Measurements from ENCODE around the gene DNASE2.

The DNASE2 gene

DNA sequence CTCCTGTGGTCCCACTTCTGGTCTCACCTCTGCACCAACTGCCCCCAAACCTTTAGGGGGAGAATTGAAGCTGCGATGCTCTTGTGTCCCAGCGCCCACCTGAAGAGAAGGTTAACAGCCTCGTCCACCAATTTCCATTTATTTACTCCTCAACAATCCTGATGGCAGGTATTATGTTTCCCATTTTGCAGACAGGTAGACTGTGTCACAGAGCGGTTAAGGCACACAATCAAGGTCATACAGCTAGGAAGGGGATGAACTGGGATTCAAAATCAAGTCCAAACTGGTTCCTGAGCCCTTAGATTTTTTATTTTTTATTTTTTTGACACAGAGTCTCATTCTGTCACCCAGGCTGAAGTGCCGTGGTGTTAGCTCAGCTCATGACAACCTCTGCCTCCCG is 6.2 kb downstream of the DNASE2 start:
- DNase-seq (ENCODE audit: low read depth) = no peak
- H3K4me3 ChIP-seq (ENCODE audit: low read length) = no peak overlapping the region
- TF ChIP-seq CTCF (conservative IDR thresholded peaks at IDR 0.05; ENCODE audit: low read depth, low read length) = no peak

- DNase-seq (ENCODE audit: low read depth) = no peak
- no peak for TF ChIP-seq CTCF (conservative IDR thresholded peaks at IDR 0.05; ENCODE audit: low read depth, low read length)
- H3K4me3 ChIP-seq (ENCODE audit: low read length) = no peak overlapping the region
Observed at GRCh38 chr19:12873891-12874745, 7.1 kb downstream of the DNASE2 start.

DNA sequence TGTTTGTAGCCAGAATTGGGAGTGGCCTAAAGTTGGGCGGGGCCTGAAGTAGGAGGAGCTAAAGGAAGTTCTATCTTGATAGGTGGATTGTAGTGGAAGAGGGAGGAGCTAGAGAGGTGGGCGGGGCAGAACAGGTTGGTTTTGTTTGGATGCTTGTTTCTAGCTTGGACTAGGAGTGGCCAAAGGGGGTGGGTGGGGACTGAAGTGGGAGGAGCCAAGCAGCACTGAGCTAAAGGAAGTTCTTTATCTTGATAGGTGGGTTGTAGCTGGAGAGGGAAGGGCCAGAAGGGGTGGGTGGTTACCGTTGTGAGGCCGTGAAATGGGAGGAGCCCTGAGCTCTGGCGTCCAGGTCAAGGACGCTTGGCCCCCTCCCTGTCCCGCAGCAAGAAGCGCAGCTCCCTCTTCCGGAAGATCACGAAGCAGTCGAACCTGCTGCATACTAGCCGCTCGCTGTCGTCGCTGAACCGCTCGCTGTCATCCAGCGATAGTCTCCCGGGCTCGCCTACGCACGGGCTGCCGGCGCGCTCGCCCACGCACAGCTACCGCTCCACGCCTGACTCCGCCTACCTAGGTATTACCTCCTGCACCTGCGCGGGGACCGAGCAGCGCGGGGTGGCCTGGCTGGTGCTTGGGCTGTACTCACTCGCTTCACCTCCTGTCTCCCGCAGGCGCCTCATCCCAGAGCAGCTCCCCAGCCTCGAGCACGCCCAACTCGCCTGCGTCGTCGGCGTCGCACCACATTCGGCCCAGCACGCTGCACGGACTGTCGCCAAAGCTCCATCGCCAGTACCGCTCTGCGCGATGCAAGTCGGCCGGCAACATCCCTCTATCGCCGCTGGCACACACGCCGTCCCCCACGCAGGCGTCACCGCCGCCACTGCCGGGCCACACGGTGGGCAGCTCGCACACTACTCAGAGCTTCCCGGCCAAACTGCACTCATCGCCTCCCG is 8.0 kb downstream of the DNASE2 start:
- H3K4me3 ChIP-seq (ENCODE audit: low read length) = no peak overlapping the region
- TF ChIP-seq CTCF (conservative IDR thresholded peaks at IDR 0.05; ENCODE audit: low read depth, low read length) = no peak
- DNase-seq (ENCODE audit: low read depth) = no peak

DNA sequence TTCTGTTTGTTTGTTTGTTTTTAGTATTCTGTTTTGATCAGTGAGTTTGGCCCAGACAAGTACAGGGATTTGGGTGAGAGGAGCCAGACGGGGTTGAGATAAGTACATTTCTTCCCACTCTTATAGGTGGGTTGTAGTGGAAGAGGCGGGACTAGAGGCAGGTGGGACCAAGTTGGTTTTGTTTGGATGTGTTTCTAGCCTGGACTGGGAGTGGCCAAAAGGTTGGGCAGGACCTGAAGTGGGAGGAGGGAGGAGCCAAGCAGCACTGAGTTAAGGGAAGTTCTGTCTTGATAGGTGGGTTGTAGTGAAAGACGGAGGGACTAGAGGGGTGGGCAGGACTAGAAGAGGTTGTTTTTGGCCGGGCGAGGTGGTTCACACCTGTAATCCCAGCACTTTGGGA is 9.0 kb downstream of the DNASE2 start:
- DNase-seq (ENCODE audit: low read depth) = no peak
- TF ChIP-seq CTCF (conservative IDR thresholded peaks at IDR 0.05; ENCODE audit: low read depth, low read length) = no peak
- H3K4me3 ChIP-seq (ENCODE audit: low read length) = no peak overlapping the region

DNA sequence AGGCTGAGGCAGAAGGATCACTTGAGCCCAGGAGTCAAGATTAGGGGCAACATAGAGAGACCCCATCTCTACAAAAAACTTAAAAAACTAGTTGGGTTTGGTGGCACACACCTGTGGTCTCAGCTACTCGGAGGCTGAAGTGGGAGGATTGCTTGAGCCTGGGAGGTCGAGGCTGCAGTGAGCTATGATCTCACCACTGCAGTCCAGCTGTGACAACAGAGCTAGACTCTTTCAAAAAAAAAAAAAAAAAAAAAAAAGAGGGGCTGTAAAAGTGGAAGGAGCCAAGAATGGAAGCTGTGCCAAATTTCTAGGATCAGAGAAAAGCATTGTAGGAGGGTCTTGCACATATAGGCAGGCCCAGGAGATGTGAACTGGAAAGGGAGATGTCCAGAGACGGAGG is 9.6 kb downstream of the DNASE2 start:
- no peak for DNase-seq (ENCODE audit: low read depth)
- no peak overlapping the region for H3K4me3 ChIP-seq (ENCODE audit: low read length)
- TF ChIP-seq CTCF (conservative IDR thresholded peaks at IDR 0.05; ENCODE audit: low read depth, low read length) = no peak

DNA sequence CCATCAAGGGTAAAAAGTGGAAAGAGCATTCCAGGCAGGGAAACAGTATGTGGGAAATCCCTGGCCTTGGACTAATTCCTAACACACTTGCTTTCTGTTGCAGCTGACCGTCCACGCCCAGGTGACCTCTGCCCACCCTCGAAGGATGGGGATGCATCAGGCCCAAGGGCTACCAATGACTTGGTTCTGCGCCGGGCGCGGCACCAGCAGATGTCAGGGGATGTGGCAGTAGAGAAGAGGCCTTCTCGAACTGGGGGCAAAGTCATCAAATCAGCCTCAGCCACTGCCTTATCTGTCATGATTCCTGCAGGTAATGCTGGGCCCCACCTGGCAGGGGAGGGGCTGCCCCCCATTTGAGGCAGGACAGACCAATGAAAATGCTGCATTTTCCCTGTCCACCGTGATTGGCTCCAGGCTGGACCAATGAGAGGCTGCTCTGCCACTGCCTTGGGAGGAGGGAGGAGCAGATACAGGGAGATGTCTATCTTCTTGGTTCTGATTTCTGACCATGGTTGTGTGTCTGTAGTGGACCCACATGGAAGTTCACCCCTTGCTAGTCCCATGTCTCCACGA is 12.6 kb downstream of the DNASE2 start:
- no peak for DNase-seq (ENCODE audit: low read depth)
- no peak overlapping the region for H3K4me3 ChIP-seq (ENCODE audit: low read length)
- TF ChIP-seq CTCF (conservative IDR thresholded peaks at IDR 0.05; ENCODE audit: low read depth, low read length) = no peak

All from retinal pigment epithelial cell (primary cell).